A549 (cell line): ENCODE data around the gene OXNAD1.

ENCODE experiments used
- CEBPB ChIP-seq, 2 experiments: fragments of >200 bp in 1 of 2; sonication (Bioruptor Twin) in 1 of 2; formaldehyde crosslinking in 1 of 2; IDR thresholded peaks; 2 replicates each; pipeline ENCODE4 v1.6.1; 2012 to 2016
- CTCF ChIP-seq: fragments of >200 bp; sonication (Bioruptor Twin); formaldehyde crosslinking; IDR thresholded peaks from 3 replicates; pipeline ENCODE4 v1.5.1; 2016
- MAX ChIP-seq: IDR thresholded peaks from 2 replicates; pipeline ENCODE4 v1.6.1; 2012
- RFX5 ChIP-seq: fragments of 450-650 bp; IDR thresholded peaks from 2 replicates; pipeline ENCODE4 v1.7.1; 2014; ENCODE audit warnings: antibody characterized with exemption, mild to moderate bottlenecking, moderate library complexity

- TF ChIP-seq MAX (no peak), RFX5 (no peak), CEBPB (IDR thresholded peaks at IDR 0.05) (no peak), CTCF (no peak)
Observed at GRCh38 chr3:16262174-16262573, 2.8 kb upstream of the OXNAD1 start.
